ENCODE data around the gene CHRDL2.

- TF ChIP-seq CREB5 (CRISPR knock-in tag; IDR thresholded peaks at IDR 0.05; ENCODE audit: low read depth) (no peak), RARB (CRISPR knock-in tag; IDR thresholded peaks at IDR 0.05) (no peak), GLIS3 (CRISPR knock-in tag; IDR thresholded peaks at IDR 0.05) (no peak), PATZ1 (CRISPR knock-in tag; IDR thresholded peaks at IDR 0.05; ENCODE audit: borderline replicate concordance) (no peak), ARNTL (CRISPR knock-in tag; IDR thresholded peaks at IDR 0.05; ENCODE audit: borderline replicate concordance, low read depth) (no peak), TCF4 (CRISPR knock-in tag; IDR thresholded peaks at IDR 0.05; ENCODE audit: borderline replicate concordance) (no peak), CSRNP3 (CRISPR knock-in tag; IDR thresholded peaks at IDR 0.05) (no peak), SNAI2 (CRISPR knock-in tag; IDR thresholded peaks at IDR 0.05) (no peak), ZNF565 (CRISPR knock-in tag; conservative IDR thresholded peaks at IDR 0.05; ENCODE audit: low read depth) (no peak), ZFP30 (CRISPR knock-in tag; IDR thresholded peaks at IDR 0.05) (no peak), TOX (CRISPR knock-in tag; IDR thresholded peaks at IDR 0.05; ENCODE audit: borderline replicate concordance) (no peak)
Observed at GRCh38 chr11:74755395-74755995, 24.3 kb upstream of the CHRDL2 start.

Measured in SK-N-SH treated with all-trans-retinoic acid at 6 μM for 48 hours (cell line).